ENCODE data around the gene RGS13. TPM values are rescaled to one million over a fixed set of nuclear protein-coding genes. Genes with fewer than 3 reads are reported as not detected.

The RGS13 gene
- total RNA-seq, 2 donors from 2014 or later, result 1.0 to 1.1 TPM

DNA sequence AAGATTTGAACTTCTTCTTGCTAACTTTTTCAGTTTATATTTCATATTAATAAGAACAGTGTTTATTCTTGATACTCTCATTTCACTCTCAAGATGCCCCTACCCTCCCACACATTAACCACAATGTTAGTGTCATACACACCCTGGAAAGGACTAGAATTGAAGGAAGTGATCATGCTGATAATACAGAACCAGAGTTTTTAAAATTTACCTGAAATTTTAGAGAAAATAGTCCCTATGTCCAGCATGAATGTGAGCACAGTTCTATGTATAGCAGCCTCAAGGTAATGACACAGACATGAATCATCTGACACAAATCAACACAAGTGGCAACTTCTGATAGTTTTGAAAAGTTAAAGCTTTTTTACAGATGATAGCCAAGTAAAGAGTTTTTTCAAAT is 34.4 kb upstream of the RGS13 start:
- TF ChIP-seq CTCF (IDR thresholded peaks at IDR 0.05), result no peak
- H3K36me3 ChIP-seq, result no peaks in the 10 kb centered on the region
- no peak overlapping the region for H3K4me3 ChIP-seq
- H3K4me1 ChIP-seq, result no peaks in the 10 kb centered on the region
- H3K27me3 ChIP-seq, result no peaks in the 10 kb centered on the region
- intact Hi-C loops (cut with DNase I), result no loop called here
- no peak overlapping the region for H3K27ac ChIP-seq
- H3K9me3 ChIP-seq, result no peaks in the 10 kb centered on the region
- no peak overlapping the region for H3K9ac ChIP-seq (ENCODE audit: low read depth in 2 of 2, low read length in 2 of 2)
- DNase-seq, result no peak

GRCh38 chr1:192602757-192603156 is 33.2 kb upstream of the RGS13 start:
- Histone ChIP-seq H3K27ac (no peak overlapping the region), H3K36me3 (no peaks in the 10 kb centered on the region), H3K9ac (ENCODE audit: low read depth in 2 of 2, low read length in 2 of 2) (no peak overlapping the region), H3K4me1 (no peaks in the 10 kb centered on the region), H3K9me3 (no peaks in the 10 kb centered on the region), H3K27me3 (no peaks in the 10 kb centered on the region), H3K4me3 (no peak overlapping the region)
- no peak for DNase-seq
- no peak for TF ChIP-seq CTCF (IDR thresholded peaks at IDR 0.05)
- intact Hi-C loops (cut with DNase I), result no loop called here

DNA sequence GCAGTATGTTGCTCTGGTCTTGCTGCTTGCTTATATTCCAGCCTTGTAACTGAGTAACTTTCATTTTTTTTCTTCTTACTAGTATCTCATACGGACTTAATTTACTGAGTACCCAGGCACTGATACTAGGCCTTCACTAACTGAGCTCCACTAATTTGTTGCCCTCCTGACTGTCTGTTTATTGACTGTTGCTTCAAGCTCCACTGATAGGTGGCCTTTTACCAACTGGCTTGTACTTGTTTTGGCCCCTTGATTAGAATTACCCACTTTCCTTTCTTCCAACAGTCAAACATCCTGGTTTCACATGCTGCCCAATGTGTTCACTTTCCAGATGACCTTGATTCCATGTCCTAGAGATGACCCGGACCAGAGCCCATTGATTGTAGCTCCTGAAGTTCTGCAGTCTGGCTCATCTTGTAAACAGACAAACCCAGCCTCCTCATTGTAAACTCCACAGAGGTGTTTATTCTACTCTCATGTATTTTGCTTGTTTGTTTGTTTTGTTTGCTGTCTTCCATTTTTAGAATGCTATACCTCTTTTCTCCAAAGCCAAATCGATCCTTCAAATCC is 32.6 kb upstream of the RGS13 start:
- no peak overlapping the region for H3K4me3 ChIP-seq
- H3K9me3 ChIP-seq, result no peaks in the 10 kb centered on the region
- H3K27me3 ChIP-seq, result no peaks in the 10 kb centered on the region
- no peaks in the 10 kb centered on the region for H3K4me1 ChIP-seq
- no peaks in the 10 kb centered on the region for H3K36me3 ChIP-seq
- intact Hi-C loops (cut with DNase I), result no loop called here
- H3K9ac ChIP-seq (ENCODE audit: low read depth in 2 of 2, low read length in 2 of 2), result no peak overlapping the region
- TF ChIP-seq CTCF (IDR thresholded peaks at IDR 0.05), result no peak
- DNase-seq, result no peak
- H3K27ac ChIP-seq, result no peak overlapping the region

DNA sequence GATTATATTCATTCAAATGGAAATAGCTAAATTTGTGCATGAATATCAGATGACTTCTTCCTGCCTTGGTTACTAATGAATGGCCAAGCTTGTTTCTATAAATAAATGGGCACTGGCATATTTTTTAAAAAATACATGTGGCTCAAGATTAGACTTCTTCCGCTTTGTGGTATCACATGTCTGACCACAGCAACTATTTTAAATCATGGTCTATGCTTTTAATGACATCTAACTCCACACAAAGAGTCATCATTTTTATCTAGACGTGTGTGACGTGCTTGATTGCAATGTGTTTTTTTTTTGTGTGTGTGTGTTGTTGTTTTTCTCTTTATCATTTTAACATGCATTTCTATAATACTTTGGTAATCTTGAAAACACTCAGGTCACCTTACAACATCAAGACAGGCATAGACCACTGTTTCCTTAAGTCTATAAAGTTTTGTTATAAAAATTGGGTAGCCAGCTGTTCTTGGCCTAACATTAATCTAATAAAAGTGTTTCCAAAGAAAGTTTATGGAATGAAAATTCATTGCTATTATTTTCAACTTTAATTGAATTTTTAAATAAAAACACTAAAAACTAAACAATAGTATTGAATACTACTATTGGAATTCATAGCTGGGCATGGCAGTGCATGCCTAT is 30.8 kb upstream of the RGS13 start:
- Histone ChIP-seq H3K4me1 (no peaks in the 10 kb centered on the region), H3K9me3 (no peaks in the 10 kb centered on the region), H3K27me3 (no peaks in the 10 kb centered on the region), H3K36me3 (no peaks in the 10 kb centered on the region), H3K4me3 (no peak overlapping the region), H3K27ac (no peak overlapping the region), H3K9ac (ENCODE audit: low read depth in 2 of 2, low read length in 2 of 2) (no peak overlapping the region)
- DNase-seq, result no peak
- intact Hi-C loops (cut with DNase I), result loop anchor here (5.0 kb wide), 1 partner anchor 128 kb away; no protein-coding TSS in a partner anchor
- no peak for TF ChIP-seq CTCF (IDR thresholded peaks at IDR 0.05)

GRCh38 chr1:192608671-192609070 is 27.3 kb upstream of the RGS13 start:
- Histone ChIP-seq H3K36me3 (no peaks in the 10 kb centered on the region), H3K9ac (ENCODE audit: low read depth in 2 of 2, low read length in 2 of 2) (no peak overlapping the region), H3K4me3 (no peak overlapping the region), H3K9me3 (no peaks in the 10 kb centered on the region), H3K27me3 (no peaks in the 10 kb centered on the region), H3K27ac (no peak overlapping the region), H3K4me1 (no peaks in the 10 kb centered on the region)
- no peak for DNase-seq
- no peak for TF ChIP-seq CTCF (IDR thresholded peaks at IDR 0.05)
- intact Hi-C loops (cut with DNase I), result loop anchor here (5.0 kb wide), 1 partner anchor 131 kb away; no protein-coding TSS in a partner anchor

All from colonic mucosa (tissue), 4 donors.